Stomach (tissue), 9 donors: Measurements from ENCODE around the gene ABCA9. TPM values are rescaled to one million over a fixed set of nuclear protein-coding genes. Genes with fewer than 3 reads are reported as not detected.
"Not testable (repeated sequence)": the region's sequence is repeated elsewhere in the genome, so short reads cannot be mapped to it uniquely, and the experiment has no call there.

Experiments
- DNase-seq, 2 donors: peaks; one replicate each; pipeline versions ENCODE4 v3.0.0 to v3.0.0-alpha.2; 2013 to 2019
- H3K27ac ChIP-seq, 5 donors: fragments of 200-600 bp in 4 of 5; sonication (generic) in 4 of 5; one replicate each; pipeline ENCODE4 v1.5.1; 2013 to 2019; ENCODE audit warnings: mild to moderate bottlenecking in 1 of 5, moderate library complexity in 1 of 5
- H3K27me3 ChIP-seq, 3 donors: fragments of 200-600 bp; sonication (generic); one replicate each; pipeline ENCODE4 v1.5.1; 2017 to 2019; ENCODE audit warnings: mixed run types in 1 of 3
- H3K36me3 ChIP-seq, 4 donors: fragments of 200-600 bp; sonication (generic); 1 replicate in 3 of 4; 2 replicates in 1 of 4; pipeline ENCODE4 v1.5.1; 2016 to 2019
- H3K4me1 ChIP-seq, 4 donors: fragments of 200-600 bp; sonication (generic); one replicate each; pipeline ENCODE4 v1.5.1; 2016 to 2019
- H3K4me3 ChIP-seq, 4 donors: fragments of 200-600 bp; sonication (generic) in 3 of 4; one replicate each; pipeline ENCODE4 v1.5.1; 2016 to 2019; ENCODE audit warnings: mild to moderate bottlenecking in 1 of 4
- H3K9me3 ChIP-seq, 4 donors: fragments of 200-600 bp; sonication (generic); one replicate each; pipeline ENCODE4 v1.5.1; 2016 to 2019
- CTCF ChIP-seq, 7 experiments: fragments of 450-650 bp in 4 of 7; fragments of 200-600 bp in 3 of 7; sonication (generic) in 3 of 7; IDR thresholded peaks; one replicate each; pipeline ENCODE4 v1.5.1; 2016 to 2019; ENCODE audit warnings: antibody characterized with exemption in 7 of 7, control low read depth in 2 of 7, mild to moderate bottlenecking in 1 of 7
- EP300 ChIP-seq: sonication (generic); formaldehyde crosslinking; IDR thresholded peaks from one replicate; pipeline ENCODE4 v1.6.1; 2017; ENCODE audit warnings: antibody characterized with exemption
- POLR2A ChIP-seq, 4 donors: fragments of 450-650 bp; IDR thresholded peaks; one replicate each; pipeline ENCODE4 v1.6.1; 2016; ENCODE audit warnings: antibody characterized with exemption in 4 of 4, control low read depth in 2 of 4, mild to moderate bottlenecking in 1 of 4, moderate library complexity in 1 of 4
- POLR2AphosphoS5 ChIP-seq, 3 donors: sonication (generic); formaldehyde crosslinking; IDR thresholded peaks; one replicate each; pipeline ENCODE4 v1.6.1; 2016; ENCODE audit warnings: antibody characterized with exemption in 3 of 3
- WGBS, 5 donors: extraction: QIAGEN DNeasy Blood & Tissue Kit in 3 of 5; methylation state at CpG; one replicate each; pipeline versions ENCODE4 v1.1.5 to v1.1.7; 2013 to 2018; 5-methylcytosine and 5-hydroxymethylcytosine counted together
- intact Hi-C: fragments of 100-400 bp; cut with DNase I; formaldehyde crosslinking; loops from one replicate; pipeline ENCODE4 v1.15.1; 2023; ENCODE audit warnings: low total_unique reads
- polyA plus RNA-seq, 3 donors: library from polyadenylated mRNA; stranded (reverse); fragments of 200-250 nt; gene quantifications; one replicate each; pipeline ENCODE4 v1.2.3, GENCODE V29; 2013
- total RNA-seq, 5 donors: library from RNA; depleted of rRNA; stranded (reverse); fragments of >200 nt; gene quantifications; one replicate each; pipeline versions ENCODE4 v1.1.0 to v1.2.3, GENCODE V29; 2014 to 2016
- donor health status: healthy with polysubstance abuse.
- donor health status: Bipolar disorder and iron deficiency.
- donor health status: healthy.

ABCA9 gene
- total and polyA plus RNA-seq, 8 donors: 1.4 to 38.5 (median 5.0) TPM

- no peak for DNase-seq
- no peak overlapping the region for H3K4me3 ChIP-seq
- H3K9me3 ChIP-seq: no peaks in the 10 kb centered on the region
- peaks cover 0 to 7% (median 2%) of the 10 kb centered on the region in 4 donors for H3K36me3 ChIP-seq
- no peaks in the 10 kb centered on the region for H3K4me1 ChIP-seq
- intact Hi-C loops: no loop called here
- WGBS, 5 donors: 77 to 96% (median 84%) methylated on average over 3 of the region's 3 CpGs
- TF ChIP-seq EP300: no peak
- TF ChIP-seq POLR2AphosphoS5 (IDR thresholded peaks at IDR 0.05): no peak
- no peak for TF ChIP-seq POLR2A (IDR thresholded peaks at IDR 0.05)
- no peak for TF ChIP-seq CTCF (IDR thresholded peaks at IDR 0.05)
- no peak overlapping the region for H3K27ac ChIP-seq
- H3K27me3 ChIP-seq: no peaks in the 10 kb centered on the region
These were observed 50.8 kb downstream of the ABCA9 start for GRCh38 chr17:69009930-69010329.

GRCh38 chr17:69004759-69005158, 56.0 kb downstream of the ABCA9 start:
- DNase-seq, H3K36me3 ChIP-seq, intact Hi-C loops, H3K4me3 ChIP-seq, H3K27ac ChIP-seq, H3K27me3 ChIP-seq, H3K4me1 ChIP-seq, H3K9me3 ChIP-seq: not testable (repeated sequence)
- WGBS, 5 donors: 89 to 93% (median 91%) methylated on average over 21 to 27 of the region's 27 CpGs

- H3K4me3 ChIP-seq, intact Hi-C loops, DNase-seq, H3K27me3 ChIP-seq, H3K36me3 ChIP-seq, H3K27ac ChIP-seq, H3K9me3 ChIP-seq, H3K4me1 ChIP-seq: not testable (repeated sequence)
- WGBS, 5 donors: 68 to 94% (median 80%) methylated on average over 2 to 3 of the region's 3 CpGs
These were observed 61.0 kb downstream of the ABCA9 start for GRCh38 chr17:68999743-69000142.

- WGBS, 5 donors: 71 to 75% (median 73%) methylated on average over 4 of the region's 4 CpGs
- no peak overlapping the region for H3K4me3 ChIP-seq
- DNase-seq: no peak
- no peaks in the 10 kb centered on the region for H3K27me3 ChIP-seq
- no peaks in the 10 kb centered on the region for H3K4me1 ChIP-seq
- no peaks in the 10 kb centered on the region for H3K9me3 ChIP-seq
- no peak overlapping the region for H3K27ac ChIP-seq
- intact Hi-C loops: no loop called here
- no peak for TF ChIP-seq EP300
- TF ChIP-seq CTCF (IDR thresholded peaks at IDR 0.05): no peak
- TF ChIP-seq POLR2A (IDR thresholded peaks at IDR 0.05): no peak
- no peaks in the 10 kb centered on the region for H3K36me3 ChIP-seq
These were observed 67.6 kb downstream of the ABCA9 start for GRCh38 chr17:68993112-68993511.

- H3K4me3 ChIP-seq: no peak overlapping the region
- no peaks in the 10 kb centered on the region for H3K27me3 ChIP-seq
- intact Hi-C loops: no loop called here
- no peaks in the 10 kb centered on the region for H3K4me1 ChIP-seq
- H3K27ac ChIP-seq: no peak overlapping the region
- H3K9me3 ChIP-seq: no peaks in the 10 kb centered on the region
- TF ChIP-seq CTCF (IDR thresholded peaks at IDR 0.05): no peak
- TF ChIP-seq POLR2A (IDR thresholded peaks at IDR 0.05): no peak
- no peak for TF ChIP-seq EP300
- TF ChIP-seq POLR2AphosphoS5 (IDR thresholded peaks at IDR 0.05): no peak
- no peak for DNase-seq
- H3K36me3 ChIP-seq: no peaks in the 10 kb centered on the region
- WGBS, 5 donors: 68 to 89% (median 81%) methylated on average over 4 of the region's 4 CpGs
These were observed 72.8 kb downstream of the ABCA9 start for GRCh38 chr17:68987966-68988365.

GRCh38 chr17:68981288-68981687, 79.4 kb downstream of the ABCA9 start:
- intact Hi-C loops: no loop called here
- 14 to 33% (median 29%) methylated on average over 2 of the region's 2 CpGs for WGBS, 5 donors
- DNase-seq: peak; percentile 29 to 54

More at GRCh38 chr17:68981288-68981687, 79.4 kb downstream of the ABCA9 start:
- H3K36me3 ChIP-seq: no peaks in the 10 kb centered on the region
- H3K4me1 ChIP-seq: peaks cover 0 to 8% (median 0%) of the 10 kb centered on the region in 4 donors
- H3K27ac ChIP-seq: peak overlapping the region in 1 of 5 donors; percentile 6
- no peak overlapping the region for H3K4me3 ChIP-seq
- no peaks in the 10 kb centered on the region for H3K9me3 ChIP-seq
- H3K27me3 ChIP-seq: no peaks in the 10 kb centered on the region
- TF ChIP-seq EP300: no peak
- TF ChIP-seq POLR2A (IDR thresholded peaks at IDR 0.05): no peak
- TF ChIP-seq POLR2AphosphoS5 (IDR thresholded peaks at IDR 0.05): no peak
